Endothelial cell of umbilical vein (primary cell): ENCODE results near the gene TBCC. TPM values are rescaled to one million over a fixed set of nuclear protein-coding genes. Genes with fewer than 3 reads are reported as not detected.

Experiments
- BruUV-seq: library from RNA; stranded (reverse); fragments of 400-500 nt; replicated peaks from 2 replicates; lab custom pipeline; 2021; lab: Mats Ljungman, UMichigan
- CTCF ChIA-PET: fragments of 300-600, 350-600 bp; sonication (Branson Sonifier 250); formaldehyde crosslinking; loops from one replicate; lab custom pipeline; 2021; ENCODE audit warnings: antibody characterized with exemption, inconsistent platforms; lab: Charles Lee
- POLR2A ChIA-PET: fragments of 300-600, 350-600 bp; sonication (Branson Sonifier 250); formaldehyde crosslinking; loops from one replicate; lab custom pipeline; 2021; ENCODE audit warnings: antibody characterized with exemption, inconsistent platforms; lab: Charles Lee
- DNase-seq: peaks from one replicate; pipeline ENCODE4 v3.0.0-alpha.2; 2011; ENCODE audit warnings: low read depth, low spot score
- FAIRE-seq: peaks from 2 replicates; lab custom pipeline; 2011; peaks lifted over from hg19 to GRCh38; lab: Jason Lieb, UNC
- H2AFZ ChIP-seq: 2 replicates; pipeline ENCODE4 v1.6.0; 2012; ENCODE audit warnings: low read depth, low read length, control low read depth, inconsistent platforms
- H3K27ac ChIP-seq: 2 replicates; pipeline ENCODE4 v1.5.1; 2011; ENCODE audit warnings: low read depth, mild to moderate bottlenecking, control low read depth, low read length, moderate library complexity; ENCODE audit not compliant: insufficient read depth
- H3K27me3 ChIP-seq, 2 experiments: 2 replicates each; pipeline versions ENCODE4 v1.6.0 to v1.6.1; 2011; ENCODE audit warnings: low read length in 2 of 2, mixed read lengths in 1 of 2; ENCODE audit not compliant: control insufficient read depth in 2 of 2, insufficient read depth in 2 of 2
- H3K36me3 ChIP-seq, 2 experiments: 2 replicates in 1 of 2; 3 replicates in 1 of 2; pipeline ENCODE4 v1.5.1; 2011; ENCODE audit warnings: low read length in 2 of 2, mild to moderate bottlenecking in 1 of 2, moderate library complexity in 1 of 2; ENCODE audit not compliant: control insufficient read depth in 2 of 2, insufficient read depth in 2 of 2; ENCODE audit errors: extremely low read depth in 1 of 2
- H3K4me1 ChIP-seq: 3 replicates; pipeline ENCODE4 v1.5.1; 2011; ENCODE audit warnings: mild to moderate bottlenecking, low read length; ENCODE audit not compliant: control insufficient read depth, insufficient read depth; ENCODE audit errors: extremely low read depth
- H3K4me2 ChIP-seq: 2 replicates; pipeline ENCODE4 v1.6.1; 2011; ENCODE audit warnings: low read length, control low read depth, mixed read lengths; ENCODE audit not compliant: insufficient read depth
- H3K4me3 ChIP-seq, 3 experiments: fragments of 200-600 bp in 1 of 3; sonication (generic), shearing (Covaris generic) in 1 of 3; replicated peaks in 1 of 3; 2 replicates each; pipeline ENCODE4 v1.5.1; 2011 to 2016; ENCODE audit warnings: control low read depth in 3 of 3, low read length in 3 of 3, mild to moderate bottlenecking in 2 of 3, inconsistent platforms in 1 of 3, low read depth in 1 of 3, moderate library complexity in 1 of 3; ENCODE audit not compliant: insufficient read depth in 1 of 3
- H3K79me2 ChIP-seq: 2 replicates; pipeline ENCODE4 v1.6.0; 2012; ENCODE audit warnings: low read length, inconsistent platforms; ENCODE audit not compliant: control insufficient read depth, insufficient read depth
- H3K9ac ChIP-seq: replicated peaks from 2 replicates; pipeline ENCODE3; 2011; ENCODE audit warnings: low read length, control low read depth; ENCODE audit not compliant: insufficient read depth; ENCODE audit errors: extremely low read depth
- H3K9me1 ChIP-seq: replicated peaks from 3 replicates; pipeline ENCODE4 v1.6.0; 2011; ENCODE audit warnings: mild to moderate bottlenecking, low read length; ENCODE audit not compliant: control insufficient read depth, insufficient read depth; ENCODE audit errors: extremely low read depth
- H3K9me3 ChIP-seq: replicated peaks from 2 replicates; pipeline ENCODE4 v1.5.1; 2012; ENCODE audit warnings: low read length, inconsistent platforms; ENCODE audit not compliant: control insufficient read depth, insufficient read depth
- H4K20me1 ChIP-seq: replicated peaks from 2 replicates; pipeline ENCODE3; 2011; ENCODE audit warnings: mild to moderate bottlenecking, low read length; ENCODE audit not compliant: control insufficient read depth, insufficient read depth; ENCODE audit errors: extremely low read depth
- CTCF ChIP-seq, 2 donors: IDR thresholded peaks; 1 replicate in 1 of 2; 2 replicates in 1 of 2; pipeline ENCODE4 v1.5.1; 2011; ENCODE audit warnings: low read length in 2 of 2, mild to moderate bottlenecking in 2 of 2, moderate library complexity in 2 of 2, control low read depth in 1 of 2, inconsistent platforms in 1 of 2, low read depth in 1 of 2; ENCODE audit not compliant: insufficient read depth in 1 of 2; ENCODE audit errors: extremely low read depth in 1 of 2
- EZH2 ChIP-seq: IDR thresholded peaks from 2 replicates; pipeline ENCODE4 v1.6.1; 2012; ENCODE audit warnings: borderline replicate concordance, low read depth, mild to moderate bottlenecking, moderate library complexity, low read length, inconsistent platforms; ENCODE audit not compliant: severe bottlenecking
- FOS ChIP-seq: IDR thresholded peaks from 2 replicates; pipeline ENCODE4 v1.6.1; 2011; ENCODE audit warnings: mild to moderate bottlenecking, low read length, moderate library complexity, borderline replicate concordance; ENCODE audit not compliant: insufficient read depth
- GATA2 ChIP-seq: IDR thresholded peaks from 2 replicates; pipeline ENCODE4 v1.7.0; 2011; ENCODE audit warnings: low read depth, mild to moderate bottlenecking, moderate library complexity, mixed read lengths, low read length; ENCODE audit not compliant: insufficient read length, insufficient read depth
- JUN ChIP-seq: IDR thresholded peaks from 2 replicates; pipeline ENCODE4 v1.6.1; 2011; ENCODE audit warnings: borderline replicate concordance, low read depth; ENCODE audit not compliant: insufficient read length, insufficient read depth
- MAX ChIP-seq: IDR thresholded peaks from 2 replicates; pipeline ENCODE4 v1.6.1; 2011; ENCODE audit not compliant: insufficient read depth, insufficient read length
- MYC ChIP-seq: IDR thresholded peaks from one replicate; pipeline ENCODE4 v1.6.1; 2011; ENCODE audit warnings: mild to moderate bottlenecking, low read depth, low read length
- POLR2A ChIP-seq: IDR thresholded peaks from 2 replicates; pipeline ENCODE4 v1.6.1; 2012; ENCODE audit warnings: low read depth, mild to moderate bottlenecking, control low read depth, low read length
- POLR2AphosphoS5 ChIP-seq: IDR thresholded peaks from 2 replicates; pipeline ENCODE4 v1.6.1; 2012; ENCODE audit warnings: low read depth, mild to moderate bottlenecking, control low read depth, low read length, moderate library complexity; ENCODE audit not compliant: insufficient read depth
- dilution Hi-C: fragments of 300-500 bp; cut with MboI; formaldehyde crosslinking; loops from one replicate; pipeline ENCODE4 v1.15.0; 2019; ENCODE audit warnings: low sequenced_read_pairs; ENCODE audit not compliant: extremely low pct_ligation_motif_present
- intact Hi-C: fragments of 100-400 bp; cut with micrococcal nuclease; formaldehyde crosslinking; loops from one replicate; pipeline ENCODE4 v1.10.0; 2022
- polyA plus RNA-seq, 4 experiments: library from polyadenylated mRNA; depleted of rRNA in 3 of 4; stranded (reverse) in 3 of 4; unstranded in 1 of 4; fragments of >200 nt; gene quantifications; 2 replicates each; pipeline versions ENCODE4 v1.2.1 to v1.2.3, GENCODE V29; 2011 to 2012; ENCODE audit warnings: missing spikeins in 1 of 4
- total RNA-seq: library from RNA; stranded (reverse); gene quantifications from 2 replicates; pipeline ENCODE4 v1.2.3, GENCODE V29; 2021

The TBCC gene
- total and polyA plus RNA-seq, 2 donors (not counting 3 experiments of a cell fraction or from before 2014, with no cell fraction given), result 15.9 to 19.1 TPM

- dilution Hi-C loops (no loop called here), intact Hi-C loops (loop anchor here (1.0 to 5.0 kb wide), 7 partner anchors 20 to 171 kb away; partner anchors contain the start of genes BICRAL and TBCC)
- no peaks in the 10 kb centered on the region for H3K9me1 ChIP-seq
- ChIA-PET POLR2A (interaction anchor here (1.3 to 1.7 kb wide), 3 partner anchors 56 to 154 kb away, joined by 3 to 7 read pairs (median 4); partner anchors contain the start of genes BICRAL and RPL7L1), CTCF (interaction anchor here (0.8 to 4.5 kb wide), 29 partner anchors 9 to 466 kb away, joined by 3 to 94 read pairs (median 6); partner anchors contain the start of genes BICRAL, RPL7L1 and TBCC)
- peak overlapping the region; percentile 20 for H2AFZ ChIP-seq
- H3K27me3 ChIP-seq, result no peaks in the 10 kb centered on the region
- no peaks in the 10 kb centered on the region for H3K79me2 ChIP-seq
- H3K4me3 ChIP-seq, result no peak overlapping the region
- H3K4me2 ChIP-seq, result peak overlapping the region; percentile 83
- peaks cover 11% of the 10 kb centered on the region for H3K4me1 ChIP-seq
- DNase-seq, result no peak
- no peak overlapping the region for H3K9ac ChIP-seq
- TF ChIP-seq CTCF (IDR thresholded peaks at IDR 0.05; ENCODE audit: extremely low read depth in 1 of 2, insufficient read depth in 1 of 2, low read depth in 1 of 2, low read length in 2 of 2) (no peak), GATA2 (no peak), EZH2 (no peak), POLR2AphosphoS5 (no peak), JUN (no peak), FOS (no peak), MAX (no peak), POLR2A (no peak), MYC (no peak)
- BruUV-seq, result no TSS peak
- no peaks in the 10 kb centered on the region for H4K20me1 ChIP-seq
- no peak for FAIRE-seq
- H3K36me3 ChIP-seq, result no peaks in the 10 kb centered on the region
- H3K27ac ChIP-seq, result no peak overlapping the region
- no peaks in the 10 kb centered on the region for H3K9me3 ChIP-seq
Observed at GRCh38 chr6:42726026-42726425, 19.9 kb downstream of the TBCC start.
